Peyer's patch (tissue), 4 donors: ENCODE results near the gene RMDN3. TPM values are rescaled to one million over a fixed set of nuclear protein-coding genes. Genes with fewer than 3 reads are reported as not detected.

Experiments used
- DNase-seq, 3 donors: peaks; one replicate each; pipeline ENCODE4 v3.0.0-alpha.2; 2017 to 2019
- H3K27ac ChIP-seq, 4 donors: fragments of 200-600 bp; sonication (generic); one replicate each; pipeline ENCODE4 v1.5.1; 2016 to 2019
- H3K27me3 ChIP-seq, 2 donors: fragments of 200-600 bp; sonication (generic); one replicate each; pipeline ENCODE4 v1.5.1; 2019
- H3K36me3 ChIP-seq, 3 donors: fragments of 200-600 bp; sonication (generic); one replicate each; pipeline ENCODE4 v1.5.1; 2016 to 2019
- H3K4me1 ChIP-seq, 4 donors: fragments of 200-600 bp; sonication (generic); one replicate each; pipeline ENCODE4 v1.5.1; 2016 to 2019
- H3K4me3 ChIP-seq, 4 donors: fragments of 200-600 bp; sonication (generic); 1 replicate in 3 of 4; 2 replicates in 1 of 4; pipeline ENCODE4 v1.5.1; 2016 to 2019; ENCODE audit warnings: mild to moderate bottlenecking in 1 of 4
- H3K9me3 ChIP-seq, 4 donors: fragments of 200-600 bp; sonication (generic); one replicate each; pipeline ENCODE4 v1.5.1; 2016 to 2019; ENCODE audit warnings: mild to moderate bottlenecking in 1 of 4
- CTCF ChIP-seq, 6 experiments: fragments of 450-650 bp in 4 of 6; fragments of 200-600 bp in 2 of 6; sonication (generic) in 1 of 6; IDR thresholded peaks; one replicate each; pipeline ENCODE4 v1.5.1; 2017 to 2019; ENCODE audit warnings: antibody characterized with exemption in 6 of 6, mild to moderate bottlenecking in 3 of 6, moderate library complexity in 1 of 6
- POLR2A ChIP-seq, 2 donors: fragments of 450-650 bp; IDR thresholded peaks; one replicate each; pipeline ENCODE4 v1.5.1; 2017; ENCODE audit warnings: antibody characterized with exemption in 2 of 2, mild to moderate bottlenecking in 2 of 2, moderate library complexity in 2 of 2
- total RNA-seq, 4 donors: library from RNA; depleted of rRNA; stranded (reverse); fragments of >200 nt; gene quantifications; one replicate each; pipeline ENCODE4 v1.1.0, GENCODE V29; 2016

RMDN3 gene
- total RNA-seq, 4 donors from 2014 or later = 69.2 to 94.7 (median 74.0) TPM

DNA sequence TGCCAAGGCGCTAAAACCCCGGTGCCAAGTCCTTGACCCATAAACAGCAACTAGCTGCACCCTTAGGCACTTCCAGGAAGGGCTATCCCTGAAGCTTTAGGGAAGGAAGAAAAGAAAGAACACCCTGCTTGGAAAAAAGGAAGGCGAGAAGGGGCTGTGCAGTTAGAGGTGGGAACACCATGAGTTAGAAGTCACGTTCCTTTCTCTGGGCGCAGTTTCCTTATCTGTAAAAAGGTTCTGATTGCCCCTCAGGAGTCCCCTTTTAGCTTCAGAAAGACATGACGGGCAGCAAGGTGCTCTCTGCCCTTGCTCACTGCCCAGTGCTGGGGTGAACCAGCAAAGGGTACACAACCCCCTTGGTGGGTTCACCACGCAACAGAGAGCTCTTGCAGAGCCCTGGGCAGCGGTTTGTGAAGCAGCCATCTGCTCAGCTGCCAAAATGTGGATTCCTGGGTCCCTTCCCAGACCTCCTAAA is 9.6 kb upstream of the RMDN3 start:
- H3K27me3 ChIP-seq = no peaks in the 10 kb centered on the region
- peaks cover 0 to 12% (median 0%) of the 10 kb centered on the region in 3 donors for H3K36me3 ChIP-seq
- H3K27ac ChIP-seq = peak overlapping the region; percentile 80 to 92 (median 85)
- peak overlapping the region; percentile 50 to 80 (median 68) for H3K4me3 ChIP-seq
- TF ChIP-seq POLR2A (IDR thresholded peaks at IDR 0.05) (no peak), CTCF (IDR thresholded peaks at IDR 0.05) (no peak)
- DNase-seq = no peak
- H3K4me1 ChIP-seq = peaks cover 0 to 56% (median 21%) of the 10 kb centered on the region in 4 donors
- no peaks in the 10 kb centered on the region for H3K9me3 ChIP-seq

DNA sequence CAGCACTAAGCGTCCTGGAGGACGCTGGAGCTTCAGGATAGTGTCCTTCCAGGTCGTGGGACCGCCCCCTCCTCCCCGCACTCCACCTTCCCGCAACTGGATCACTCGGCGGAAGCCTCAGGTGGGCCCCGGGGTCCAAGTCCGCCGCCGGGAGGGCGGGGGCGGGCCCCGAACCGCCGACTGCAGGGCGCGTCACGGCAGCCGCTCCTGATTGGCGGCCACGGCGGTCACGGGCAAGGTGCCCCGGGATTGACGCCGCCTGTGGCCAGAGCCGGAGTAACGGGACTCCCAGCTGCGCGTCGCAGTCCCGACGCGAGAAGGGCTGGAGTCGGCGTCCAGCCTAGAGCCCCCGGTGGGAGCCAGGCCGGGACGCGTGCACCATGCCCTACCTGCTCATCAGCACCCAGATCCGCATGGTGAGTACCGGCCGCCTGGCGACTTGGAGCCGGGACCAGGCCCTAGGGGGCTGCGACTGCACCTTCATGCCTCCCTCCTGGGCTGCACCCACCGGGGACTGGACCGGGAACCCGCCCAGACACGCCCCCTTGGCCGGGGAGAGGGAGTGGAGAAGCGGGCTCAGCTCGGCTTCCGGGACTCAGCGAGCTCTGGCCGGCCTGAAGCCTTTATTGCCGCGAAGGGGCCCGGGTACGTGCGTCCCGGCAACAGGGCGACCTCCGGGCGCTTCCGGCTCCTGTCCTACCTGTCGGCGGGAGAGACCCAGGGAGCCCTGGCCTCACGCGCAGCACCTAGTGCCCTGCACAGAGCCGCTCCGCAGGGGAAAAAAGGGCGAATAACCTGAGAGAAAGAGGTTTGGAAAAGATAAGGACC is 9.0 kb upstream of the RMDN3 start, which contains the start of gene GCHFR:
GCHFR (plus strand) TSS at position 268 of the 828 bp plus-strand sequence; CDS start at position 381, 113 bp downstream.
- H3K4me1 ChIP-seq = peaks cover 0 to 50% (median 14%) of the 10 kb centered on the region in 4 donors
- H3K27me3 ChIP-seq = no peaks in the 10 kb centered on the region
- H3K9me3 ChIP-seq = no peaks in the 10 kb centered on the region
- peak within 1 kb of the TSS; percentile 80 to 92 (median 85) for H3K27ac ChIP-seq
- peaks cover 0 to 12% (median 0%) of the 10 kb centered on the region in 3 donors for H3K36me3 ChIP-seq
- peak; percentile 74 to 92 (median 91) for DNase-seq
- H3K4me3 ChIP-seq = peak within 1 kb of the TSS; percentile 50 to 80 (median 68)
- TF ChIP-seq CTCF (IDR thresholded peaks at IDR 0.05) (peak; percentile 1 to 56 (median 36)), POLR2A (IDR thresholded peaks at IDR 0.05) (peak; percentile 82 to 83)

GRCh38 chr15:40762919-40763800 is 8.1 kb upstream of the RMDN3 start:
- Histone ChIP-seq H3K4me3 (peak overlapping the region; percentile 50 to 80 (median 68)), H3K27me3 (no peaks in the 10 kb centered on the region), H3K27ac (peak overlapping the region; percentile 80 to 92 (median 85)), H3K36me3 (peaks cover 0 to 12% (median 0%) of the 10 kb centered on the region in 3 donors), H3K9me3 (no peaks in the 10 kb centered on the region), H3K4me1 (peaks cover 0 to 41% (median 12%) of the 10 kb centered on the region in 4 donors)
- TF ChIP-seq POLR2A (IDR thresholded peaks at IDR 0.05) = no peak
- no peak for TF ChIP-seq CTCF (IDR thresholded peaks at IDR 0.05)
- peak; percentile 55 to 89 (median 86) for DNase-seq

- no peak for TF ChIP-seq POLR2A (IDR thresholded peaks at IDR 0.05)
- no peak for TF ChIP-seq CTCF (IDR thresholded peaks at IDR 0.05)
- no peak for DNase-seq
- H3K27ac ChIP-seq = no peak overlapping the region
Measured at GRCh38 chr15:40759961-40760360, 4.9 kb upstream of the RMDN3 start.

GRCh38 chr15:40756938-40757337 is 1.9 kb upstream of the RMDN3 start:
- Histone ChIP-seq H3K27ac (no peak overlapping the region), H3K36me3 (peaks cover 0 to 3% (median 0%) of the 10 kb centered on the region in 3 donors), H3K4me3 (no peak overlapping the region), H3K9me3 (no peaks in the 10 kb centered on the region), H3K4me1 (peaks cover 0 to 21% (median 0%) of the 10 kb centered on the region in 4 donors), H3K27me3 (no peaks in the 10 kb centered on the region)
- no peak for DNase-seq
- TF ChIP-seq POLR2A (IDR thresholded peaks at IDR 0.05) (no peak), CTCF (IDR thresholded peaks at IDR 0.05) (no peak)

More at GRCh38 chr15:40759961-40760360, 4.9 kb upstream of the RMDN3 start:
- Histone ChIP-seq H3K4me1 (peaks cover 0 to 17% (median 7%) of the 10 kb centered on the region in 4 donors), H3K9me3 (no peaks in the 10 kb centered on the region), H3K27me3 (no peaks in the 10 kb centered on the region), H3K4me3 (no peak overlapping the region), H3K36me3 (no peaks in the 10 kb centered on the region)
